ENCODE data around the gene ITGB3BP.
"Not testable (repeated sequence)": the region's sequence is repeated elsewhere in the genome, so short reads cannot be mapped to it uniquely, and the experiment has no call there.

The ITGB3BP gene

GRCh38 chr1:63506782-63507181, 16.2 kb downstream of the ITGB3BP start:
- DNase-seq (ENCODE audit: low read depth in 2 of 2), result no peak

DNA sequence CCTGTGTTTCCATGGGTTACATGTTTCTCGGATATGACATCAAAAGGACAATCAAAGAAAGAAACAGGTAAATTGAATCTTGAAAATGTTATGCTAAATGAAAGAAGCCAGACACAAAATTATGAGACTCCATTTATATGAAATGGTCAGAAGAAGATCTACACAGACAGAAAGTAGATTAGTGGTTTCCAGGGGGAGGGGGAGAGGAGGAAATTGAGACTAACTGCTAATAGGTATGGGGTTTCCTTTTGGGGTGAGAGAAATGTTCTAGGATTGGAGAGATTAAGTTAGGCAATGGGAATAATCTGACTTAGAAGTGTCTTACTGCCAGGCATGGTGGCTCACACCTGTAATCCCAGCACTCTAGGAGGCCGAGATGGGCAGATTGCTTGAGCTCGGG, 21.8 kb downstream of the ITGB3BP start:
- DNase-seq (ENCODE audit: low read depth in 2 of 2), result no peak

DNA sequence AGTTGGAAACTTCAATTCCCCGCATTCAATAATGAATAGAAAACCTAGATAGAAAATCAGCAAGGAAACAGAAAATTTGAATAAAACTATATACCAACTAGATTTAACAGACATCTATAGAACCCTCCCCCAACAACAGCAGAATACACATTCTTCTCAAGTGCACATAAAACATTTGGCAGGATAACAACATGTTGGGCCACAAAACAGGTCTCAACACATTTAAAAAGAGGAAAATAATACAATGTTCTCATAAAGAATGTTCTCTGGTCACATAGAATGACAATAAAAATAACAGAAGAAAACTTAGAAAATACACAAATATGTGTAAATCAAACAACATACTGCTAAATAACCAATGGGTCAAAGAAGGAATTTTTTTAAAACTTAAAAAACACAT, 24.9 kb downstream of the ITGB3BP start:
- DNase-seq (ENCODE audit: low read depth in 2 of 2), result no peak

DNA sequence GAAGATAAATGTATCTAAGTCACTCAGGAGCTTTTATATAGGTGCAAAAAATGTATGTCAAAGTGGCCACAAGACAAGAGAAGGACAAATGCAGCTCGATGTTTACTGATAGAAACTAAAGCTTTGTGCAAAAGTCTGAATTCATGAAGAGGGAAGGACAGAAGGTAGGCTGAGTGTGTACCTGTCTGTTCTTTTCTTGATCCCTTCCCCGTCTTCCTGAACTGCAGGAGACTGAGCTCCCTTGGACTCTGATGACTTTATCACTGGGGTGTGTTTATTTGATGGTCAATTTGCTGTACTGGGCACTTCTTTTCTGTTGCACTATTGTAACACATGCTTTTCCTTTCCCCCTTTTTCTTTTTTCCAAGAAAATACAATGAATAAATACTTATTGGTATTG, 25.4 kb downstream of the ITGB3BP start:
- DNase-seq (ENCODE audit: low read depth in 2 of 2), result no peak

DNA sequence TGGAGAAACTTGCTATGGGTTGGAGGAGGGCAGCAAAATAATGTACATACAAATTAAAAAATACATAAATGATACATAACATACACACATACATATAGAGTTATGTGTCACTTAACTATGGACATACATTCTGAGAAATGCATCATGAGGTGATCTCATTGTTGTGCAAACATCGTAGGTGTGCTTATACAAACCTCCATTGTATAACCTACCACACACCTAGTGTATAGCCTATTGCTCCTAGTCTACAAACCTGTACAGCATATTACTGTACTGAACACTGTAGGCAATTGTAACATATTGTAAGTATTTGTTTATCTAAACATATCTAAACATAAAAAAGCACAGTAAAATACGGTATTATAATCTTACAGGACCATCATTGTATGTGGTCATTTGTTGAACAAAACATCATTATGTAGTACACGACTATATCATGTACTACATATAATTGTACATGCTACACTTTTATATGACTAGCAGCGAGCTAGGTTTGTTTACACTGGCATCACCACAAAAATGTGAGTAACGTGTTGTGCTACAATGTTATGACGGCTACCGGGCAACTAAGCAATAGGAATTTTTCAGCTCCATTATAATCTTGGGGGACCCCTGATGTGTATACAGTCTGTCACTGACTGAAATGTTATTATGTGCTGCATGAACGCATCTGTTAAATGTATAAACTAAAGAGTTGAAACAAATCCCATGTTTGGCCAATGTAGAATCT, 35.5 kb downstream of the ITGB3BP start:
- no peak for DNase-seq (ENCODE audit: low read depth in 2 of 2)

DNA sequence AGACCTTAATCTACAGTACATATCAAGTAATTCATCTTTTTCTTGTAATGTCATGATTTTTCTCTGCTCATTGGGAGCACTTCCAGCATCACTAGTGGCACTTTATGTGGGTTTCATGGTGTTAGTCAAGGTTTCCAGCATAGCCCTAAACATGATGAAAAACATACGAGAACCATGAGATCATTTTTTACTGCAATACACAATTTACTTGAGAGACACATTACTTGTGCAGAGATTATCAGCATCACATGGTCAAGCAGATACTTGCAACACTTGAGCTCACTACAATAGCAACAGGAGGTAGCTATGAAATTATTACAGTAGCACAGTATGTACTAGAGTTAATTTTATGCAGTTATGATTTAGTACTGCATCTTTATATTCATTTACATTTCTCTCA, 36.4 kb downstream of the ITGB3BP start:
- DNase-seq (ENCODE audit: low read depth in 2 of 2), result no peak

DNA sequence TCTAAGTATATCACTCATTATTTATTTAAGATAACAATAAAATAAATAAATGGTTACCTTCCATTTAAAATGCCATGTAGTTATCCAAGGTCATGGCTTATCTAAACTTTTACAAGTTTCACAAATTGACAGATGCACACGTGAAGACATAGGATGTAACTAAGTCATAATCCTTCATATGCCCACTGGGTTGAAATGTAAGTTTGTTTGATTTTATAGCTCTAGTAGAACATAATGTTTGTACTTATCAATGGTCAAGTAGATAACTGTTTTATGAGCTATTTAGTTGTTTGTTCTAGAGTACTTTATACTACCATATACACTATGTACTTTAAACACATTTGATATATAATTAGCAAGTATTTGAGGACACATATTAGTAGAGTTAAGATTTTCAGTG, 43.0 kb downstream of the ITGB3BP start:
- DNase-seq (ENCODE audit: low read depth in 2 of 2), result no peak

DNA sequence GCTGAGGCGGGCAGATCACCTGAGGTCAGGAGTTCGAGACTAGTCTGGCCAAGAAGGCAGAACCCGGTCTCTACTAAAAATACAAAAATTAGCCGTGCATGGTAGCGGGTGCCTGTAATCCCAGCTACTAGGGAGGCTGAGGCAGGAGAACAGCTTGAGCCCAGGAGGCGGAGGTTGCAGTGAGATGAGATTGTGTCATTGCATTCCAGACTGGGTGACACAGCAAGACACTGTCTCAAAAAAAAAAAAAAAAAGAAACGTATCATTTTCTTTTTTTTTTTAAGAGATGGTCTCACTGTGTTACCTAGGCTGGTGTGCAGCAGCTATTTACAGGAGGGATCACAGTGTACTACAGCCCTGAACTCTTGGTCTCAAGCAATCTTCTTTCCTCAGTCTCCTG, 47.3 kb downstream of the ITGB3BP start:
- DNase-seq (ENCODE audit: low read depth in 2 of 2), result no peak

- DNase-seq (ENCODE audit: low read depth in 2 of 2), result not testable (repeated sequence)
These were observed 54.3 kb downstream of the ITGB3BP start for GRCh38 chr1:63468683-63469082.

DNA sequence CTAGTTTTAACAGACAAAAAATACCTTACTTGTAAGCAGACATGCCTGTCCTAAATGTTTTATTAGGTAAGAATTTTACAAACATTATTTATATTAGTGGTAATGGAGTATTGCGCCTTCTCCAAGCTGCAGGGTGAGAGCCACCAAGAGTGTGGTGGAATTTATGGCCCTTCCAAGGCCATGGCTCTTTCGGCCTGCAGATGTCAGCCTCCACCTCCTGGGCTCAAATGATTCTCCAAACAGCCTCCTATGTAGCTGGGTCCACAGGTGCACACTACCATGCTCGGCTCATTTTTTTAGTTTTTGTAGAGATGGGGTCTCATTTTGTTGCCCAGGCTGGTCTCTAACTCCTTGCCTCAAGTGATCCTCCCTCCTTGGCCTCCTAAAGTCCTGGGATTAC, 56.3 kb downstream of the ITGB3BP start:
- DNase-seq (ENCODE audit: low read depth in 2 of 2), result no peak

DNA sequence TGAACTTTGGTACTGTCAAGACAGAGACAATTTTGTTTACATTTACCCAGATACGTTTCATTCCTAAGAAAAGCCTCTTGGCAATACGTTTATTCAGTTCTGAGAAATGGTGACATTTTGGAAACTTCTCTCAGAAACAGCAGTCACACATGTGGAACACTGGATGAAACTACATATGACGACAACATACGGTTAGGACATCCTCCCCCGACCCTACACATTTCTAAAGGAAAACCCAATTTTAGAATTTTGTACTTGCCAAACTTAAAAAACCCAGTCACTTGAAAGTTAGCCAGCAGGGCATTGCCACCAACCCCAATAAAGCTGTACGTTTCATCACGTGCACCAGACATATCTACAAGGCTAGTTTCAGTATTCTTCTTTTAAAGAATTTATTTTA, 56.8 kb downstream of the ITGB3BP start:
- no peak for DNase-seq (ENCODE audit: low read depth in 2 of 2)

DNA sequence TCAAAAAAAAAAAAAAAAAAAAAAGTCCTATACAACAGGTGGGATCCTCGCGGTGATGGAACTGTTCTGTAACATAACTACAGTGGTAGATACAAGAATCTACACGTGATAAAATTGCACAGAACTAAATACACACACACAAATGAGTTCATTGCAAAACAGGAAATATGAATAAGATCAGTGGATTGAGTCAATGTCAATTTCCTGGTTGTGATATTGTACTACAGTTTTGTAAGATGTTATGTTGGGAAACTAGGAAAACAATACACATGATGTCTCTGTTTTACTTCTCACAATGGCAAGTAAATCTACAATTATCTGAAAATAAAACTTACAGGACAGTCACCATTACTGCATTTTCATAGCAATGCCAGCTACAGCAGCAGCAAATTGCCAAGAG, 59.8 kb downstream of the ITGB3BP start:
- DNase-seq (ENCODE audit: low read depth in 2 of 2), result no peak

GRCh38 chr1:63461661-63462230, 61.3 kb downstream of the ITGB3BP start:
- DNase-seq (ENCODE audit: low read depth in 2 of 2), result no peak

GRCh38 chr1:63458750-63459149, 64.3 kb downstream of the ITGB3BP start:
- no peak for DNase-seq (ENCODE audit: low read depth in 2 of 2)

- no peak for DNase-seq (ENCODE audit: low read depth in 2 of 2)
These were observed 68.8 kb downstream of the ITGB3BP start for GRCh38 chr1:63454269-63454668.

DNA sequence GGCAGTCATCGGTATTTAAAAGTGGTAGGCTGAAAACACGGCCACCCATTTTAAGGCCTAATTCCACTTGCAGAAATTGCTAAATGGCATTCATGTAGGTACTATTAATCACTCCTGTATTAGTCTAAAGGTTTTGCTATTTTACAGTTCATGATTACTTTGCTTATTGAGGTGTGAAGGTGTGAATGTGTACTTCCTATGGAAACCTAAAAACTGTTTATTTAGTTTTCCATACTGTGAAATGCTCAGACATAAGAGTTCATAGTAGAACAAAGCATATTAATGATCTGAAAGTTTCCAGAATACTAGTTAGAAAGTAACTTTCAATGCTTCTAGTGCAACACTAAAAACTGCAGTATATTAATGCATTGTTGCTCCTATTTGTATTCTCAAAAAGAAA, 69.8 kb downstream of the ITGB3BP start:
- no peak for DNase-seq (ENCODE audit: low read depth in 2 of 2)

DNA sequence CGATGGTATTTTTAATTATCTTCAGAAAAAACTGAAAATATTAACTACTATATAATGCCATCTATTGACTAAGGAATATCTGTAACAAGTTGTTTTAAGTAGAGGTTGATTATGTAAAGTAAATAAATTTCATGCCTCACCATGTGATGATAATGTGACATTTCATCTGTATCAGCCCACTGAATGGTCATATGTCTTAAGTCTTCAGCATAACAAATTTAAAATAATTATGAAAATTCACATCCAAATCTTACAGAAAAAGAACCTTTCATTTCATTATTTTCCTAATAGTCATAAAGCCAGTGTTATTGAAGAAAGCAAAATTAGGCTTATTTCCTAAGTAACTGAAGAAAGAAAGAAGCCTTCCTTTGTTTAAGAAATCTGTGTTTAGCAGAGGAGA, 72.6 kb downstream of the ITGB3BP start:
- DNase-seq (ENCODE audit: low read depth in 2 of 2), result no peak

DNA sequence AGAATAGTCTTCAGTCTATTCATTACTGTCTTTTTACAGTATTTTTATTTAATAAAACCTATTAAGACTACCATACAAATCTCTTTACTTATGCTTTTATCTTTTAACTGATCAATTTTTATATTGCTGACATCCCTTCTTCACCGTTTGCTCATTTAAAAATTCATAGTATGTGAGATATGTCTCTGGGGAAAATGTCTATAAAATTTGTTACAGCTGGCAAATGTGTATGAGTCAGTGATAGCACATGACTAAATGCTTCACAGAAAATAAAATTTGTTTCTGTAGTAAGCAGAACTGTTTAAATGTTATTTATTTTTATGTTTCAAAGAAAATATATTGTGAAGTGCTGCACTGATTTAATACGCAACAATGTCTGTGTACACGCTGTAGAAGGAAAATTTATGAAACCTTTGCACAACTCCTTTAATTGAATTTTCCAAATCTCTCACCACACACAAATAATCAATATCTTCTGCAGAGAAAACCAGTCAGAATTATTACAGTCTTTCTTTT, 74.2 kb downstream of the ITGB3BP start:
- DNase-seq (ENCODE audit: low read depth in 2 of 2), result no peak

DNA sequence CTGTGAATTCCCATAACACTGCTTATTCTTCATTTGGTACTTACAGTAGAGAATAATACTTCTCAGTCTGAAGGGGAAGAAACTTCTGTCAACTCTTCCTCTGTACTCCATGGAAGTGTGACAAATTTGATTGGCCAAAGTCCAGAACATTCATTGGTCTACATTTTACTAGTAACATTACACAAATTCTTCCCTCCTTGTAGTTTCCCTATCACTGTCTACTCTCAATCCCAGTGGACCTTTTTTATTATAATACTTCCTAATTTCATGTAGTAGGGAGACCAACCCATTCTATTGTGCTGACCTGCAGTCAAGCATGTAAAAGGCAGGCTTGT, 80.9 kb downstream of the ITGB3BP start:
- DNase-seq (ENCODE audit: low read depth in 2 of 2), result no peak

DNA sequence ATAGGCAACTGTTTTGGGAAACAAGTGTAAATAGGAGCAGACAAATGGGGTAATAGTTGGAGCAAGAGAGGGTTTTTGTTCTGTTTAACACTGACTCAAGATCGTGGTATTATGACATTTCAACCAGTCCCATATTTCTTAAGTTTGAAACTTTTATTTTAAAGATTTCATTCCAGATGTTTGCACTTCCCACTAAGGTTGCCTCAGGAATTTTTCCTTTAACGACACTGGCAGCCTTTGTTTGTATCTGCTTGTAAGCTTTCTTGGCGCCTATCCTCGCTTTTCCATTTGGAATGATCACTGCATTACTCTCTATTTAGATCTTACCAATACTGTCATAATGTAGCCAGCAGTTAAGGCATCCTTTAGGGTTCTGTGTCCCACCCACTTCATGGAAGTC, 87.9 kb downstream of the ITGB3BP start:
- no peak for DNase-seq (ENCODE audit: low read depth in 2 of 2)

DNA sequence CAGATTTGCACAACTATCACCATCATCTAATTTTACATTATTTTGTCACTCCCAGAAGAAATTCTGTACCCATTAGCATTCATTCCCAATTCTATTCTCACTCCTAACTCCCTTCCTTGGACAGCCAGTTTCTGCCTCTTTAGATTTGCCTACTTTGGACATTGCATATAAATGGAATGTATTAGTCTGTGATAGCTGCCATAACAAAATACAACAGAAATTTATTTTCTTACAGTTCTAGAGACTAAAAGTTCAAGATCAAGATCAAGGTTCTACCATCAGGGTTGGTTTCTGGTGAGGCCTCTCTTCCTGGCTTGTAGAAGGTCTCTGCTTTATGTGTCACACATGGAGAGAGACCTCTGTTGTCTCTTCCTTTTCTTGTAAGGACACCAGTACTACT, 93.7 kb downstream of the ITGB3BP start:
- DNase-seq (ENCODE audit: low read depth in 2 of 2), result no peak

- no peak for DNase-seq (ENCODE audit: low read depth in 2 of 2)
These were observed 94.2 kb downstream of the ITGB3BP start for GRCh38 chr1:63428815-63429214.

- DNase-seq (ENCODE audit: low read depth in 2 of 2), result no peak
These were observed 99.4 kb downstream of the ITGB3BP start for GRCh38 chr1:63423649-63424048.

GRCh38 chr1:63420746-63421145, 102.3 kb downstream of the ITGB3BP start:
- DNase-seq (ENCODE audit: low read depth in 2 of 2), result not testable (repeated sequence)
